ENCODE measurements around the gene LCNL1. TPM values are rescaled to one million over a fixed set of nuclear protein-coding genes. Genes with fewer than 3 reads are reported as not detected.

Gene LCNL1
- 11.7 TPM for total RNA-seq
- long read RNA-seq, partial matches to known transcripts, result 0 of 15 reads
- long read RNA-seq, other reads (novel, unspliced or antisense), result 13 of 15 reads

DNA sequence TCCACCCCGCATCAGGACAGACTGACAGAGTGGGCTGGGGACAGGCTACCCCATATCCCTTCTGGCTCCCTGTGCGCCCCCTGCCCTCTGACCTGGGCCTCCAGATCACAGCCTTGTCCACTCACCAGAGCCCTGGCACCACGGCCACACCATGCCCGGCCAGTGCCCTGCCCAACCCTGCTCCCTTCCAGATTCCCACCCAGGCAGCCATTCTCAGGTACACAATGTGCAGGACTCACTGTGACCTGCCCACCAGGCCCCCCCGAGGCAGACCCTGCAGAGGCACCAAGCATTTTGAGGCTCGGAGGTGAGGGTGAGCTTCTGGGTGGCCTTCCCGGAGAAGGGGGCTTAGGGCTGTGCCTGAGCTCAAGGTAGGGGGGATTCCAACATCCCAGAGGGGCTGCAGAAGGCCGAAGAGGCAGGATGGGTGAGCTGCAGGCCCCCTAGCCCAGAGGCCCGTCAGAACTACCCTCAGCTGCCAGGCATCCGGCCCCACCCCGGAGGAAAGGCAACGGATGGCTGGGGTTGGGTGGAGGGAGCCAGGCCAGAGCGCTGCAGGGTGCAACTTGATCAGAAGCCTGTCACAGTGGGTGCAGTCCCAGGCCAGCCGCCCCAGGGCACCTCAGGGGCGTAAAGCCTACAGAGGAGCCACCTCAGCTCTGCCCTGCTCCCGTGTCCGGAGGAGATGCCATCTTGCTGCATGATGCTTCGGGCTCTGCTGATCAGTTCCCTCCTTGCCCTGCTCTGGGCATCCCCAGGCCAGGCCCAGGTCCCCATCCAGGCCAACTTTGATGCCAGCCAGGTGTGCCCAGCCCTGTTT lies at the start of gene LCNL1:
LCNL1 (plus strand) TSS at position 762 of the 820 bp plus-strand sequence. CDS start 594 bp downstream, outside the sequence.
- Histone ChIP-seq H3K4me1 (peaks cover 80% of the 10 kb centered on the region), H3K27me3 (ENCODE audit: low read depth) (peaks cover 15% of the 10 kb centered on the region)
- intact Hi-C loops (cut with micrococcal nuclease), result no loop called here

DNA sequence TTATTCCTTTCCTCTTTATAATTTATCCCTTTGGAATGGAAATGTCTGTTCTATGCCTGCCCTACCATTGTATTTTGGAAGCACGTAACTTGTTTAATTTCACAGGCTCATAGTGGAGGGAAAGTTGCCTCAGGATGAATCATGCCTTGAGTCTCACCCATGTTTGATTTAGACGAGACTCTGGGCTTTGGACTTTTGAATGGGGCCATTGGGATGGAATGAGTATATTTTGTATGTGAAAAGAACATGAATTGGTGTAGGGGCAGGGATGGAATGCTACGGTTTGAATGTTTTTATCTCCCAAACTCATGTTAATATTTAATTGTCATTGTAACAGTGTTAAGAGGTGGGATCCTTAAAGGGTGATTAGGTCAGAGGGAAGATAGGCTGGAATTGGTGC lies 48.5 kb upstream of the LCNL1 start:
- TF ChIP-seq, protein P1, sequence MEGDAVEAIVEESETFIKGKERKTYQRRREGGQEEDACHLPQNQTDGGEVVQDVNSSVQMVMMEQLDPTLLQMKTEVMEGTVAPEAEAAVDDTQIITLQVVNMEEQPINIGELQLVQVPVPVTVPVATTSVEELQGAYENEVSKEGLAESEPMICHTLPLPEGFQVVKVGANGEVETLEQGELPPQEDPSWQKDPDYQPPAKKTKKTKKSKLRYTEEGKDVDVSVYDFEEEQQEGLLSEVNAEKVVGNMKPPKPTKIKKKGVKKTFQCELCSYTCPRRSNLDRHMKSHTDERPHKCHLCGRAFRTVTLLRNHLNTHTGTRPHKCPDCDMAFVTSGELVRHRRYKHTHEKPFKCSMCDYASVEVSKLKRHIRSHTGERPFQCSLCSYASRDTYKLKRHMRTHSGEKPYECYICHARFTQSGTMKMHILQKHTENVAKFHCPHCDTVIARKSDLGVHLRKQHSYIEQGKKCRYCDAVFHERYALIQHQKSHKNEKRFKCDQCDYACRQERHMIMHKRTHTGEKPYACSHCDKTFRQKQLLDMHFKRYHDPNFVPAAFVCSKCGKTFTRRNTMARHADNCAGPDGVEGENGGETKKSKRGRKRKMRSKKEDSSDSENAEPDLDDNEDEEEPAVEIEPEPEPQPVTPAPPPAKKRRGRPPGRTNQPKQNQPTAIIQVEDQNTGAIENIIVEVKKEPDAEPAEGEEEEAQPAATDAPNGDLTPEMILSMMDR (IDR thresholded peaks at IDR 0.05; ENCODE audit: borderline replicate concordance), result no peak
- no peak overlapping the region for H3K27ac ChIP-seq (replicated peaks)
- H3K27me3 ChIP-seq (ENCODE audit: low read depth), result no peaks in the 10 kb centered on the region
- H3K4me3 ChIP-seq, result no peak overlapping the region
- intact Hi-C loops (cut with micrococcal nuclease), result loop anchor here (10.0 kb wide), 1 partner anchor 49 kb away; the partner anchor contains the start of gene TRAF2
- peaks cover 16% of the 10 kb centered on the region for H3K4me1 ChIP-seq
- no peak for DNase-seq
- H3K9me3 ChIP-seq (replicated peaks), result no peaks in the 10 kb centered on the region
- peaks cover 6% of the 10 kb centered on the region for H3K36me3 ChIP-seq

More for the DNA sequence above, at the start of gene LCNL1:
- Histone ChIP-seq H3K27ac (replicated peaks) (peak within 1 kb of the TSS; percentile 91), H3K36me3 (peaks cover 5% of the 10 kb centered on the region), H3K4me3 (no peak within 1 kb of the TSS), H3K9me3 (replicated peaks) (no peaks in the 10 kb centered on the region)
- peak; percentile 56 for DNase-seq
- TF ChIP-seq, protein P1 (IDR thresholded peaks at IDR 0.05; ENCODE audit: borderline replicate concordance), result no peak

DNA sequence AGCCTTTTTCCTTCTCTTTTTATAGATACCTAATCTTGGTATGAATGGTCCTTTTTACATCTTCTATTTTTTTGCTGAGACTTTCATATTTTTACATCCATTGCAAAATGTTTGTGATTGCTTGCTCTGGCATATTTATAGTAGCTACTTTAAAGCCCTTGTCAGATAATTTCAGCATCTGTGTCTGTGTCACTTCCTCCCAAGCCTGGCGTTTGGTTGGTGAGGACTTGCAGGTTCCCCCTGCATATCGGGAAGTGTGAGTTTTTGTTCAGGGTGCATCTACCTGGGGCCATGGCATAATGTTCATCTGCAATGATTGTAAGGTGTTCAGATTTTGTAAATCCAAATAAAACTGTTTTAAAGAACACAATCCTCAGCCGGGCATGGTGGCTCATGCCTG lies 47.1 kb upstream of the LCNL1 start:
- TF ChIP-seq, protein P1 (IDR thresholded peaks at IDR 0.05; ENCODE audit: borderline replicate concordance), result no peak

DNA sequence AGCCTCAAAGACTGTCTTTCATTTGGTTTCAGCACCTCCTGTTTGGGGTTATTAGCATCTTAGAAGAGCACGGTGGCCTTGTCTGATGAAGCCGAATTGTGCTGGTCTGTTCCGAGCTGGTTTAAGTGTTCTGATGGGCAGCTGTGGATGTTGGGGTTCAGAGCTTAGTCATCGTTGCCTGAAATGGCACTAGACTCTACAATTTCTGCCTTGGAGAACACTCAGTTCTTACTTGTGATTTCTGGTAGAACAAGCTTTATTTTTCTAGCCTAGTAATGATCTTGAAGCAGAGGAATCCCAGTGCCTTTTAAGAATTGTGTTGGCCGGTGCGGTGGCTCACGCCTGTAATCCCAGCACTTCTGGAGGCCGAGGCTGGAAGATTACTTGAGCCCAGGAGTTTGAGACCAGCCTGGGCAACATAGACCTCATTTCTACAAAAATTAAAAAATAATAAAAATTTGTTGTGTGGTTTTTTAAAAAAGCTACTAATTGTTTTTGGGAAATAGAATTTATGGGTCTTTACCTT lies 46.1 kb upstream of the LCNL1 start:
- peaks cover 24% of the 10 kb centered on the region for H3K4me1 ChIP-seq
- no peak for DNase-seq
- no peak overlapping the region for H3K27ac ChIP-seq (replicated peaks)
- H3K27me3 ChIP-seq (ENCODE audit: low read depth), result no peaks in the 10 kb centered on the region
- TF ChIP-seq, protein P1 (IDR thresholded peaks at IDR 0.05; ENCODE audit: borderline replicate concordance), result no peak
- intact Hi-C loops (cut with micrococcal nuclease), result loop anchor here (10.0 kb wide), 1 partner anchor 52 kb away; the partner anchor contains the start of gene TRAF2
- no peaks in the 10 kb centered on the region for H3K9me3 ChIP-seq (replicated peaks)
- H3K36me3 ChIP-seq, result peaks cover 30% of the 10 kb centered on the region
- no peak overlapping the region for H3K4me3 ChIP-seq

More for the DNA sequence above, 47.1 kb upstream of the LCNL1 start:
- Histone ChIP-seq H3K9me3 (replicated peaks) (no peaks in the 10 kb centered on the region), H3K27ac (replicated peaks) (no peak overlapping the region), H3K4me3 (no peak overlapping the region), H3K4me1 (peaks cover 15% of the 10 kb centered on the region), H3K27me3 (ENCODE audit: low read depth) (no peaks in the 10 kb centered on the region), H3K36me3 (peaks cover 19% of the 10 kb centered on the region)
- DNase-seq, result no peak
- intact Hi-C loops (cut with micrococcal nuclease), result loop anchor here (10.0 kb wide), 1 partner anchor 51 kb away; the partner anchor contains the start of gene TRAF2

DNA sequence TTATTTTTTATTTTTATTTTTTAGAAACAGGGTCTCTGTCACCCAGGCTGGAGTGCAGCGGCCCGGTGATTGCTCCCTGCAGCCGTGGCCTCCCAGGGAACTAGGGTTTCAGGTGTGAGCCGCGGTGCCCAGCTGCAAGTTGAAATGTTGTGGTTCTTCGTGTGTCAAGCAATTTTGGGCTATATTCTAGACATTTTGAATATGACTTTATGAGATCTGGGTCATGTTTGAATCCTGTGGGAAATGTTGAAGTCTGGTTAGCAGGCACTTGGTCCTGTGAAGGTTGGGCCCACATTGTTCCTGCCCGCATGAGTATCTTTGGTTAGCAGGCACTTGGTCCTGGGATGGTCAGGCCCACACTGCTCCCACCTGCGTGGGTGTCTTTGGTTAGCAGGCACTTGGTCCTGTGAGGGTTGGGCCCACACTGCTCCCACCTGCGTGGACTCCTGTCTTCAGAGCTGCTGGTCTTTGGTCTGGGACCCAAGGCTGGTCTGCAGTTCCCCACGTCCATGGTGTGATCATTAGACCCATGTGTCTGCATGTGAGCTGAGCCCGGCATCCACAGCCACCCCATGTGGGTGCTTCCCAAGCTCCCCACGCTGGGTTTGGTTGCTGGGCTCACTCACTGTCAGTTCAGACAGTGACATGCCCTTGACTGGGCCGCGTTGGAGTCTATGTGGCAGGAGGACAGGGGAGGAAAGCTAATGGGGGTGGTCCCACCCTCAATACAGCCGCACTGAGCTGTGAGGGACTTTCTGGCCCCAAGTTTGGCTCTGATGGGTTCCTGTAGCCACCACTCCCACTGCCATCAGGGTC lies 45.4 kb upstream of the LCNL1 start:
- H3K36me3 ChIP-seq, result peaks cover 37% of the 10 kb centered on the region
- H3K4me3 ChIP-seq, result no peak overlapping the region
- TF ChIP-seq, protein P1 (IDR thresholded peaks at IDR 0.05; ENCODE audit: borderline replicate concordance), result no peak
- H3K27ac ChIP-seq (replicated peaks), result no peak overlapping the region
- H3K4me1 ChIP-seq, result peaks cover 31% of the 10 kb centered on the region
- intact Hi-C loops (cut with micrococcal nuclease), result loop anchor here (10.0 kb wide), 1 partner anchor 53 kb away; the partner anchor contains the start of gene TRAF2
- H3K9me3 ChIP-seq (replicated peaks), result no peaks in the 10 kb centered on the region
- no peak for DNase-seq
- no peaks in the 10 kb centered on the region for H3K27me3 ChIP-seq (ENCODE audit: low read depth)

All from left ventricle myocardium inferior (tissue), 1 donor.